K562 (cell line): ENCODE data around the gene ABHD3. TPM values are rescaled to one million over a fixed set of nuclear protein-coding genes. Genes with fewer than 3 reads are reported as not detected.

Experiments
- CBX5 ChIP-seq: IDR thresholded peaks from 2 replicates; pipeline ENCODE4 v1.6.1; 2014; ENCODE audit warnings: low read depth, borderline replicate concordance
- CBX8 ChIP-seq: fragments of 200-600 bp; sonication (generic); IDR thresholded peaks from 2 replicates; pipeline ENCODE4 v1.6.1; 2012; ENCODE audit warnings: borderline replicate concordance, mixed run types, low read depth, mild to moderate bottlenecking, moderate library complexity, mixed read lengths, low read length, control low read depth, inconsistent platforms; ENCODE audit not compliant: poor library complexity, severe bottlenecking; ENCODE audit errors: extremely low read depth
- CTCF ChIP-seq, 3 experiments: IDR thresholded peaks in 2 of 3; conservative IDR thresholded peaks in 1 of 3; 2 replicates each; pipeline ENCODE4 v1.5.1; 2011 to 2012; ENCODE audit warnings: low read length in 3 of 3, mild to moderate bottlenecking in 3 of 3, control low read depth in 2 of 3, improper control_type of control experiment in 1 of 3, inconsistent platforms in 1 of 3, low read depth in 1 of 3, mixed read lengths in 1 of 3, moderate library complexity in 1 of 3; ENCODE audit not compliant: insufficient read depth in 2 of 3
- EZH2 ChIP-seq: IDR thresholded peaks from 2 replicates; pipeline ENCODE4 v1.6.1; 2012; ENCODE audit warnings: low read depth, mild to moderate bottlenecking, inconsistent platforms, low read length, borderline replicate concordance
- HMBOX1 ChIP-seq: sonication (generic); IDR thresholded peaks from 2 replicates; pipeline ENCODE4 v1.6.1; 2016
- HOXB6 ChIP-seq: fragments of 250-450 bp; sonication (Bioruptor Pico); IDR thresholded peaks from 2 replicates; pipeline ENCODE4 v1.5.1; 2022; ENCODE audit warnings: mild to moderate bottlenecking, borderline replicate concordance
- MBD1 ChIP-seq: fragments of 250-450 bp; sonication (Bioruptor Pico); IDR thresholded peaks from 2 replicates; pipeline ENCODE4 v1.8.0; 2022; ENCODE audit warnings: inconsistent platforms
- MTA1 ChIP-seq: fragments of 450-650 bp; IDR thresholded peaks from 2 replicates; pipeline ENCODE4 v1.6.1; 2017; ENCODE audit warnings: borderline replicate concordance
- NR0B1 ChIP-seq: fragments of 450-650 bp; IDR thresholded peaks from one replicate; pipeline ENCODE4 v1.6.1; 2018; ENCODE audit warnings: mild to moderate bottlenecking, moderate library complexity; ENCODE audit not compliant: partially characterized antibody
- NR1H2 ChIP-seq: sonication (generic); formaldehyde crosslinking; IDR thresholded peaks from 2 replicates; pipeline ENCODE4 v1.4.0; 2020; ENCODE audit warnings: mild to moderate bottlenecking, missing genetic modification reagents
- POLR3A ChIP-seq: IDR thresholded peaks from 2 replicates; pipeline ENCODE4 v1.6.1; 2011; ENCODE audit warnings: borderline replicate concordance, mild to moderate bottlenecking, moderate library complexity; ENCODE audit not compliant: insufficient read length, insufficient read depth; ENCODE audit errors: extremely low read depth
- RBM14 ChIP-seq: fragments of 200-400 bp; formaldehyde crosslinking; IDR thresholded peaks from 2 replicates; pipeline ENCODE4 v1.6.1; 2018; ENCODE audit warnings: low read depth, mild to moderate bottlenecking, low read length, moderate library complexity, borderline replicate concordance; ENCODE audit not compliant: insufficient read depth
- RBM34 ChIP-seq: fragments of 200-400 bp; formaldehyde crosslinking; IDR thresholded peaks from 2 replicates; pipeline ENCODE4 v1.6.1; 2018; ENCODE audit warnings: low read length, borderline replicate concordance; ENCODE audit not compliant: insufficient read depth
- RFX1 ChIP-seq: fragments of 450-650 bp; IDR thresholded peaks from 2 replicates; pipeline ENCODE4 v1.6.1; 2016; ENCODE audit warnings: mild to moderate bottlenecking, moderate library complexity
- SMAD3 ChIP-seq: fragments of 450-650 bp; formaldehyde crosslinking; conservative IDR thresholded peaks from 2 replicates; pipeline ENCODE4 v1.4.0; 2020; ENCODE audit warnings: mild to moderate bottlenecking
- SMARCA4 ChIP-seq: fragments of 450-650 bp; IDR thresholded peaks from 2 replicates; pipeline ENCODE4 v1.6.1; 2016
- SRF ChIP-seq, 2 experiments: fragments of 250-450, 450-650 bp in 1 of 2; sonication (Bioruptor Pico) in 1 of 2; sonication (generic) in 1 of 2; formaldehyde crosslinking; IDR thresholded peaks; 2 replicates each; pipeline versions ENCODE4 v1.5.0 to v1.5.1; 2020 to 2022; ENCODE audit warnings: mild to moderate bottlenecking in 1 of 2, missing genetic modification reagents in 1 of 2
- TEAD2 ChIP-seq: fragments of 450-650 bp; IDR thresholded peaks from 2 replicates; pipeline ENCODE4 v1.6.1; 2016; ENCODE audit warnings: missing genetic modification characterization, control low read depth, missing compliant biosample characterization
- THRB ChIP-seq: fragments of 450-650 bp; formaldehyde crosslinking; conservative IDR thresholded peaks from 2 replicates; pipeline ENCODE4 v1.4.0; 2022; ENCODE audit warnings: mild to moderate bottlenecking, missing genetic modification characterization
- ZNF140 ChIP-seq: fragments of 250-450 bp; sonication (Bioruptor Pico); IDR thresholded peaks from 2 replicates; pipeline ENCODE4 v1.8.0; 2021; ENCODE audit warnings: moderate library complexity, mild to moderate bottlenecking, inconsistent platforms
- ZNF324 ChIP-seq: fragments of 250-450 bp; sonication (Bioruptor Pico); IDR thresholded peaks from 2 replicates; pipeline ENCODE4 v1.4.0; 2020; ENCODE audit warnings: mild to moderate bottlenecking
- polyA plus RNA-seq, 8 experiments: library from polyadenylated mRNA; depleted of rRNA in 4 of 8; stranded (reverse) in 5 of 8; unstranded in 3 of 8; fragments of >200 nt; fragmentation: Nextera tagmentation in 2 of 8; fragmentation: Illumina TruSeq in 1 of 8; extraction: Ambion mirVana in 2 of 8; extraction: Trizol in 1 of 8; gene quantifications; 2 replicates each; pipeline versions ENCODE4 v1.2.1 to v1.2.3, GENCODE V29; 2011 to 2014; ENCODE audit warnings: inconsistent platforms in 1 of 8, missing spikeins in 1 of 8
- total RNA-seq, 7 experiments: library from RNA; depleted of rRNA in 6 of 7; stranded (reverse); fragments of >200 nt in 6 of 7; fragmentation: Illumina TruSeq in 2 of 7; extraction: Trizol in 2 of 7; gene quantifications; 2 replicates each; pipeline versions ENCODE4 v1.2.1 to v1.2.3, GENCODE V29; 2011 to 2021; ENCODE audit warnings: low replicate concordance in 1 of 7

Gene ABHD3
- total and polyA plus RNA-seq, 9 of the 15 experiments (the other 6 are each of a cell fraction or from before 2014, with no cell fraction given) = 6.3 to 38.8 (median 19.4) TPM

GRCh38 chr18:21650311-21650710, 54.3 kb downstream of the ABHD3 start (continued):
- TF ChIP-seq CTCF (IDR thresholded peaks at IDR 0.05 in 2 of 3, conservative IDR thresholded peaks at IDR 0.05 in 1 of 3; ENCODE audit: insufficient read depth in 2 of 3, low read depth in 1 of 3, low read length in 3 of 3) (no peak), NR0B1 (no peak), MTA1 (0 out of 2 replicates have a peak, but pooled peaks have one; percentile 35), HMBOX1 (0 out of 2 replicates have a peak, but pooled peaks have one; percentile 18), SMAD3 (CRISPR knock-in tag) (no peak), RBM14 (no peak), THRB (CRISPR knock-in tag) (no peak), SMARCA4 (peak; percentile 83), CBX5 (no peak), RFX1 (no peak), ZNF324 (CRISPR knock-in tag) (no peak), HOXB6 (CRISPR knock-in tag) (no peak), NR1H2 (CRISPR knock-in tag) (no peak), SRF (CRISPR knock-in tag; IDR thresholded peaks at IDR 0.05) (no peak), TEAD2 (no peak), EZH2 (no peak), RBM34 (no peak), ZNF140 (CRISPR knock-in tag) (no peak), CBX8 (no peak), MBD1 (CRISPR knock-in tag) (no peak), POLR3A (no peak)
